Renal cortical epithelial cell (primary cell): Measurements from ENCODE around the gene PPP1R3E. TPM values are rescaled to one million over a fixed set of nuclear protein-coding genes. Genes with fewer than 3 reads are reported as not detected.

ENCODE experiments used
- DNase-seq: peaks from one replicate; pipeline ENCODE4 v3.0.0-alpha.2; 2011; ENCODE audit warnings: low read depth
- total RNA-seq: library from RNA; depleted of rRNA; stranded (reverse); fragments of >200 nt; gene quantifications from 2 replicates; pipeline ENCODE4 v1.2.3, GENCODE V29; 2014

The PPP1R3E gene
- total RNA-seq, 1 donor from 2014 or later: 1.9 TPM

DNA sequence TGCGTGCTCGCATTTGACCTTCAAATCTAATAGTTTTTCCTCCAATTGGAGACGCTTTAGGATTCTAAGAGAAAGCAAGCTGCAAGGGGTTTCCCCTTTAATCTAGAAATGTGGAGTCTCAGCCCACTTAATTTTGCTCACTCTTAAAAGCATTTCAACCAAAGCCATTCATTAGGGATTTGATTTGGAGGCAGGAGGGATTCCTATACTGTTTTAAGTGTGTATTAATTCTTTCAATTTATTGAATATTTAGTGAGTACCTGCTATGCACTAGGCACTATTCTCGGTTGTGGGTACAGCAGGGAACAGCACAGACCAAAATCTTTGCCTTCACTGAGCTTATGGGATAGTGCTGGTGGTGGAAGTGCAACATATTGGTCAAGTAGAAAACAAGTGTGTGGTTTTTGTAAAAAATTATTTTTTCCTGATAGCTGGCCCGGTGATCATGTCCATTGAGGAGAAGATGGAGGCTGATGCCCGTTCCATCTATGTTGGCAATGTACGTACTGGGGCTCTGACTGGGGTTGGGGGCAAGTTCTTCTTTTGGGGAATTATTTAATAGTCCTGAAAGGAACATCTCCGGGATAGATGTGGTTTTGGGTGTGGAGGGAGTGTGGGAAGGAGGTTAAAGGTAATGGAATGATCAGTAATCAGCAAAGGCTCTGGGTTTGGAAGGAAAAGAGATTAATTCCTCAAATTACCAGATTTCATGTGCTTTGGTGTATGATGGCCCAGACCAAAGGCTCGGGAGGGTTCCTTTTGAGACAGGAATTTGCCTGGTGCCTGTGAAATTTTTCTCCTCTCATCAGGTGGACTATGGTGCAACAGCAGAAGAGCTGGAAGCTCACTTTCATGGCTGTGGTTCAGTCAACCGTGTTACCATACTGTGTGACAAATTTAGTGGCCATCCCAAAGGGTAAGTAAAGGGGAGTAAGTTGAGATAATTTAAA is 20.2 kb upstream of the PPP1R3E start:
- DNase-seq: no peak

DNA sequence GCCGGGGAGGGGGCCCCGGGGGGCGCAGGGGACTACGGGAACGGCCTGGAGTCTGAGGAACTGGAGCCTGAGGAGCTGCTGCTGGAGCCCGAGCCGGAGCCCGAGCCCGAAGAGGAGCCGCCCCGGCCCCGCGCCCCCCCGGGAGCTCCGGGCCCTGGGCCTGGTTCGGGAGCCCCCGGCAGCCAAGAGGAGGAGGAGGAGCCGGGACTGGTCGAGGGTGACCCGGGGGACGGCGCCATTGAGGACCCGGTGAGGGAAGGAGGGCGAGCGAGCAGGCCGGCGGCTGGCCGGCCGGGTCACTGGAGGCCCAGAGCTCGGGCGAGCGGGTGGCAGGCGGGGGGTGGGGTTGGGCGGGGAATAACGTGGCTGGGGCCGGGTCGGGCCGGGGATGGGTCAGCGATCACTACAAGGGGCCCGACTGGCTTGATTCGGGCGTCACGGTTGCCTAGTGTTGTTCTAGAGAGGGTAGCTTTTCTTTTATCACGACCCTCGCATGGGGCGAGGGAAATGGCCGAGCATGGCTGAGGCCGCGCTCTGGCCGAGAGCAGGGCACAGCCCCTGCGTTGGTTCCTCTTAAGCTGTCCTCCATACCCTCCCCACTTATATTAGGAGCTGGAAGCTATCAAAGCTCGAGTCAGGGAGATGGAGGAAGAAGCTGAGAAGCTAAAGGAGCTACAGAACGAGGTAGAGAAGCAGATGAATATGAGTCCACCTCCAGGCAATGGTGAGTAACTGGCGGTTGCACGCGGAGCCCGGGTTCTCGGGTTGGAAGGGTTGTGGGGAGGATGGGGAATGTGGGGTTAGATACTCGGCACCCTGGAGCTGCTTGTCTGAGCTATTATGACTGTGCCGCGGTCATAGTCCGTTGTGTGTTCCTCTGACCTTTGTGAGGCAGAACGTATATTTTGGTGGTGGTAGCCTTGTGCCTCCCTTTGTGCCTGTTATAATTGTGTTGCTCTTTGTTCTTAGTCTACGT is 19.2 kb upstream of the PPP1R3E start:
- DNase-seq: peak; percentile 41

DNA sequence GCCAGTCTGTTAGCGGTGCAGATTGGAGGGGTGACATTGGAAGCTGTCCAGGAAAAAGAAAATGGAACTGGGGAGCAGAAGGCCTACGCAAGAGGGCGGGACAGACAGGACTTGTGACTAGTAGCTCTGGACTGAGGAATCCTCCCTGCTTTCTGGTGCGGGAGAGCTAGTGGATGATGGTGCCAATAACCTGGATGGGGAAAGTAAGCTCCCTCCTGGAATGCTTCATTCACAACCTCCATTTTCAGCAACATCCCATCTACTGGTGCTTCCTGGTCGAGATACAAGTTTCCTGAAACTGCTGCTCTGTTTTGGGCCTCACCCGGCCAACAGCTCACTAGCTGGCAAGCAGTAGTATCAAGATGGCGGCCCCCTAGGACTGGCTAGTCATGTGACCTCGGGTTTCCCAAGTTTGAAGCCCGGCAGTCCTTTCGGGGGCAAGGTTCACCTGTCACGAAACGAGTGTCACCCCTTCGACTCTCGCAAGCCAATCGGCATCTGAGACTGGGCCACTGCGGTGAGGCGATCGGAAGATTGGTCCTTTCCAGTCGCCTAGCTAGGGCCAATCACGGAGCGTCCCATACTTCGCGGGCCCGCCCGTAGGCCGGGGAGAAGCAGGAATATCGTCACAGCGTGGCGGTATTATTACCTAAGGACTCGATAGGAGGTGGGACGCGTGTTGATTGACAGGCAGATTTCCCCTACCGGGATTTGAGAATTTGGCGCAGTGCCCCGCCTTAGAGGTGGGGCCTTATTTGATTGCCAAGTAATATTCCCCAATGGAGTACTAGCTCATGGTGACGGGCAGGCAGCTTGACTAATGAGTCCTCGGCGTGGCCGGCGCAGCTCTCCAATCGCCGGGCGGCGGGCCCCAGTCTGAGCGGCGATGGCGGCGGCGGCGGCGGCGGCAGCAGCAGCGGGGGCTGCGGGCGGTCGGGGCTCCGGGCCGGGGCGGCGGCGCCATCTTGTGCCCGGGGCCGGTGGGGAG is 18.2 kb upstream of the PPP1R3E start, which contains the start of gene PABPN1:
PABPN1 (plus strand) TSS at position 874 of the 988 bp plus-strand sequence; CDS start at position 887, 13 bp downstream.
- peak; percentile 99 for DNase-seq

DNA sequence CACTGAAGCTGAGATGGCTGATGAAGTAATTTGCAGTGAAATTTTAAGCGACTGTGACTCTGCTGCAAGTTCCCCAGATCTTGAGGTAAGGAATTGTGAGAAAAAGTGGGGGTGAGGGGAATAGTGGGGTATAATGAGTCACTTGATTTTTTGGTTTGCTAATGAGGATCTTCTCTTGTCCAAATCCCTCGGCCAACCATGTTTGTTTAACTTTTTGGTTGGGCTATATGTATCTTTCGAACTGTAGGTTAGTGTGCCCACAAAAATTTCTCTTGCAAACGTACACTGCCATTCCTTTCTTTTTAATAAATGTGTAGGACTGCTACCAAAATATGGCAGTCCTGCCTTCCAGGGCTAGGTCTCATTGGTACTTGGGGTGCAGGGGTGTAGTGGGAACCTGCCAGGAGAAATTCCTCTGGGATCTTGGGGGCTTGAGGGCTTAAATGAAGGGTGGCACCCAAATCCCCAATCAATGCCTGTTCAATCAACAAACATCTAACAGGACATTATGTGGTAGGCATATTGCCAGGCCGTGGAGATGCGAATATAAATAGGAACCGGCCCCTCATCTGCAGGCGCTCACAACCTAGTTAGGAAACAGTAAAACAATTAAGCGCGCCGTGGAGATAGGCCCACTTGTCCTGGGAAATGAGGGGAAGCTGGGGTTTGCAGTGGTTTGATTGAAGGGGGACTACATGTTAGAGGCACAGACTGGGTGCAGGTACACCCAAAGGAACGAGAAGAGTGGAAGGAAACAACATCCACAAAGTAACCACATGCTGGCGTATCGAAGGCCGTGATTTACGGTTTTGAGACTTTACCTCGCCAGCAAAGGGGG is 17.3 kb upstream of the PPP1R3E start:
- no peak for DNase-seq

- no peak for DNase-seq
These were observed 13.6 kb upstream of the PPP1R3E start for GRCh38 chr14:23316300-23316699.

GRCh38 chr14:23310546-23310945 is 7.9 kb upstream of the PPP1R3E start:
- no peak for DNase-seq

- no peak for DNase-seq
These were observed 6.2 kb upstream of the PPP1R3E start for GRCh38 chr14:23308721-23309445.

DNA sequence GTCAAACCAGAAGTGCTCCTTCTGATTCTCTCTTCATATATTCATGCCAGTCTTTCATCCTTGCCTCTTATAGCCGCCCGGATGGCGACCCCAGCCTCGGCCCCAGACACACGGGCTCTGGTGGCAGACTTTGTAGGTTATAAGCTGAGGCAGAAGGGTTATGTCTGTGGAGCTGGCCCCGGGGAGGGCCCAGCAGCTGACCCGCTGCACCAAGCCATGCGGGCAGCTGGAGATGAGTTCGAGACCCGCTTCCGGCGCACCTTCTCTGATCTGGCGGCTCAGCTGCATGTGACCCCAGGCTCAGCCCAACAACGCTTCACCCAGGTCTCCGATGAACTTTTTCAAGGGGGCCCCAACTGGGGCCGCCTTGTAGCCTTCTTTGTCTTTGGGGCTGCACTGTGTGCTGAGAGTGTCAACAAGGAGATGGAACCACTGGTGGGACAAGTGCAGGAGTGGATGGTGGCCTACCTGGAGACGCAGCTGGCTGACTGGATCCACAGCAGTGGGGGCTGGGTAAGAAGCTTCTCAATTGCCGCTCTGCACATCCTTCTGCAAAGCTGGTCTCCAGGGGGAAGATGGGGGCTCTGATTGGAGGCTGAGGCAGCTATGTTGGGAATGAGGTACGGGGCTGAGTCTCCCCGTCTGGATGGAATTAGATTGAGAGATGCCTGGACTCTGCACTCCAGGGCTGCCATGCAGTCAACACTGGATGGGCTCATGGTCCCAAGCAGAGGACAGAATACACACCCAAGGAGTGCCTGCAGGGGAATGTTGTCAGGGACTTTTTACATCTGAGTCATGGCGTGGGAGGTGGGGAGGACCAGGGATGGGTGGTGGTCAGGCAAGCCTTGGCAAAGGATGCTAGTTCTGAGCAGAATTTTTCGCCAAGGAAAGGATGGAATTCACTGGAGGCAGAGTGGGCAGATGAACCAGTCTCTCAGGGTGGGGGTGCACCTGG is 5.3 kb upstream of the PPP1R3E start:
- DNase-seq: no peak

DNA sequence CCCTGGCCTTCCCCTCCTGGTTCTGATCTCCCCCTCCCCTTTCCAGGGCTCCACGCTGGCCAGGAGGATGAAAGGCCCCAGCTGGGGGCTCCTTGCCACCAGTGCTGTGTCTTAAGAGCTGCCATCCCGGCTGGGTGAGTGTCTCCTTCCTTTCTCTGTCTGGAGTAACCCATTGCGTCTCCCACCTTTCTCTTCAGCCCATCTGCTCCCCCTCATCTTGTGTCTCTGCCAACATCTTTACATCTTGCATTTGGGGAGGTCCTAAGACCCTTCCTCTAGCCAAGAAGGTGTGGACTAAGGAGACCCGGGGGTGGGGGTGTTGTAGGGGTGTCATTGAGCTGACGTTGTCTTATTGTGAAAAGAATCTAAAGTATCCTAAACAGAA is 4.5 kb upstream of the PPP1R3E start:
- DNase-seq: no peak

- DNase-seq: peak; percentile 72
These were observed 3.9 kb upstream of the PPP1R3E start, which contains the start of gene BCL2L2 for GRCh38 chr14:23306412-23307145. TSS of gene BCL2L2 (plus strand) at chr14:23306833. CDS start at chr14:23307768, 935 bp downstream.

DNA sequence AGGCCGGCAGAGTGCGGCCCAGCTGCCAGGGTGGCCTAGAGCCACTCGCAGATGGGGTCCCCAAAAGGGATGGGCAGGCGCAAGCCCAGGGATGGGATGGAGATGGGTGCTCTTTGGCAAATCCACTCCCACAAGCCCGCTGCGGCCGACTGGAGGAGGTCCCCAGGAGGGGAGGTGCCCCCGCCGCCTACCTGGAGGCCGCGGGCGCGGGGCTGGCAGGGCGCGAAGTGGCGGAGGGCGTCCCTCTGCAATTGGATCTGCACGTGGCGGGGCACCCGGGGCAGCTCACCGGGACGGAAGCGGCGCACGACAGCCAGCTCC is 730 bp downstream of the PPP1R3E start:
- no peak for DNase-seq

- DNase-seq: peak; percentile 91
These were observed 1.2 kb downstream of the PPP1R3E start for GRCh38 chr14:23301288-23301968.

DNA sequence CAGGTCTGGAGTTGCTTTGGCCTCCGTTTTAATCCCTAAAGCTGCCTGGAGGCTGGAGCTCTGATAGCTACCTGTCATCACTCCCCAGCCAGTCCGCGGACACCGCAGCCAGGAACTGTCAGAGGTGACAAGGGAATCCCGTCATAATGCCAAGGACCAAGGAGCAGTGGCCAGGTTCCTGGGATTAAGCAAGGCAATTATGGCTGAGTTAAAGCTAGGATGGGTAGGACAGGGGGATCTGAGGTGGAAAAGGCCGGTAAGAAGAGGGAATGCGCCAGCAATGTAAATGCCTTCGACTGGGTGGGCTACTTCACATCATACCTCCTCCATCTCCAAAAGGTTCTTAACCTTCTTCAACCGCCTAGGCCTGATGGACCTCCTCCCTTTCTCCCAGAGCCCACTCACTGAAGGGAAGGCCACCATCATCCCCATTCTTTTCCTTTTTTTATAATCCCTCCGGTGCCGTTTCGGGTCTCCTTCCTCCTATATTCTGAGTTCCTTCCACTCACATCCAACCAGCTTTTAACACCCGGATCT is 1.9 kb downstream of the PPP1R3E start:
- no peak for DNase-seq

DNA sequence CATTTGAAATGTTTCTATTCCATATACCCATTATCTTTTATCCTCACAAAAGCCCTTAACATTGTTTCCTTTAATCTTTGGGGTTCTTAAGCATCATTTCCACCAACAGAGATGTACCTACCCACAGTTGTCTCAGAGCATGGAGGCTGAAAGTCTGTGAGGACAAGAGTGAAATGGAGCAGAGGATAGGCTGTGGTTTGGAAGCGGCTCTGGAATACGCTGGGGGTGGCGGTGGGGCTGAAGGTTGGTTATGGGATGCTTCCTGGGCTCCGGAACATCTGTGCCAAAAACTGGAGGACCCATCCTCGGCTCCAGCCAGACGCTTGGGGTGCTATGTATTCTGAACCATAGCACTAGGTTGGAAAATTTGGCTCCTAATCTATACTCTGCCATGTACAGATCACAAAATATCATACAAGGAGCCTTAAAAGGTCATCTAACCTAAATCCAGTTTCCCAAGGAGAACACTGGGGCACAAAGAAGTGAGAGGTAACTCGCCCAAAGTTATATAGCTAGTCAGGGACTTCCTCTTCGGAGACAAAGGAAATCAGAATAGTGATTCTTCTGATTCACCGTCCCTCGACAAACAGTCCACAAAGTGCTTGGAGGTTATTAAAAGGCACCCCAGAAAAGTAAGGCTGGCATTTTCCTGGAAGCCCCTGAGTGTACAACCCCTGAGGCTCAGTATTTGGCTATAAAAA is 2.5 kb downstream of the PPP1R3E start:
- no peak for DNase-seq

DNA sequence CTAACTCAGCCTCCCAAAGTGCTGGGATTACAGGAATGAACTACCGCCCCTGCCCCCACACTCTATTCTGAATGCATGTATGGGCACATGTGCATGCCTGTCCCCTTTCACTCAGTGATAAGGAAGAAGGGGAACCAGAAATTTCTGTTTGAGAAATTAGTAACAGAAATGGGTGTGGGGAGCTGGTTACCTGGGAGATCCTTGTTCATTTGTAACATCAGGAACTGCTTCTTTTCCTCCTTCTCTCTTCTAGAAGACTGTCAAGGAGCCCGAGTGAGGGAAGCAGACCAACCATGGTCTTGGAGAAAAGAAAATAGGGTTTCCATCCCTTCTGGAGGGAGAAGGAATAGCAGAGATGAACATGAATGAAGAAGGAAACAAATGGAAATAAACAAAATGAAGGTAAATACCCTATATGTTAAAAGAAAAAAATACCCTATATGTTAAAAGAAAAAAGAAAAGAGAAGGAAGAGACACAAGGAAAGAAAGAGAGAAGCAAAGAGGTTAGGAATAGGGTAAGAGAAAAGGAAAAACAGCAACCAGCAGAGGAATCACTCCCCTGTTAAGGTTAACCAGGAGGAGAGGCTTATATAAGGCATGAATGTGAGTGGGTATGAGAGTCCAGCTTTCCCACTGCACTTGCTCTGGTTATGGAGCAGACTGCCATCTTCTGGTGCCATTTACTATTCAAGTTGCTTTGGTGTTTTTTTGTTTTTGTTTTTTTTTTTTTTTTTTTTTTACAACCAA is 3.3 kb downstream of the PPP1R3E start:
- peak; percentile 82 for DNase-seq
